ENCODE measurements around the gene RPL31.

Gene RPL31

GRCh38 chr2:100989666-100990065, 12.4 kb upstream of the RPL31 start:
- H3K4me1 ChIP-seq (ENCODE audit: insufficient read depth, insufficient read length), result peaks cover 3% of the 10 kb centered on the region
- TF ChIP-seq SUZ12 (IDR thresholded peaks at IDR 0.05; ENCODE audit: extremely low read depth, insufficient read depth, insufficient read length), result no peak
- no peak for TF ChIP-seq ZNF274 (IDR thresholded peaks at IDR 0.05; ENCODE audit: low read depth, low read length)
- no peak overlapping the region for H3K4me3 ChIP-seq (ENCODE audit: insufficient read length, low read depth)
- no peak for DNase-seq (ENCODE audit: low read depth, low spot score)
- H3K9ac ChIP-seq (ENCODE audit: insufficient read length, low read depth), result no peak overlapping the region
- H3K27me3 ChIP-seq (ENCODE audit: insufficient read depth, insufficient read length), result no peaks in the 10 kb centered on the region
- H3K36me3 ChIP-seq (ENCODE audit: insufficient read depth, insufficient read length, low read length), result no peaks in the 10 kb centered on the region
- H3K9me3 ChIP-seq (ENCODE audit: insufficient read depth, low read length), result no peaks in the 10 kb centered on the region

- H3K4me1 ChIP-seq (ENCODE audit: insufficient read depth, insufficient read length), result peaks cover 3% of the 10 kb centered on the region
- H3K27me3 ChIP-seq (ENCODE audit: insufficient read depth, insufficient read length), result no peaks in the 10 kb centered on the region
- no peaks in the 10 kb centered on the region for H3K9me3 ChIP-seq (ENCODE audit: insufficient read depth, low read length)
These were observed 11.9 kb upstream of the RPL31 start for GRCh38 chr2:100990166-100990565.

DNA sequence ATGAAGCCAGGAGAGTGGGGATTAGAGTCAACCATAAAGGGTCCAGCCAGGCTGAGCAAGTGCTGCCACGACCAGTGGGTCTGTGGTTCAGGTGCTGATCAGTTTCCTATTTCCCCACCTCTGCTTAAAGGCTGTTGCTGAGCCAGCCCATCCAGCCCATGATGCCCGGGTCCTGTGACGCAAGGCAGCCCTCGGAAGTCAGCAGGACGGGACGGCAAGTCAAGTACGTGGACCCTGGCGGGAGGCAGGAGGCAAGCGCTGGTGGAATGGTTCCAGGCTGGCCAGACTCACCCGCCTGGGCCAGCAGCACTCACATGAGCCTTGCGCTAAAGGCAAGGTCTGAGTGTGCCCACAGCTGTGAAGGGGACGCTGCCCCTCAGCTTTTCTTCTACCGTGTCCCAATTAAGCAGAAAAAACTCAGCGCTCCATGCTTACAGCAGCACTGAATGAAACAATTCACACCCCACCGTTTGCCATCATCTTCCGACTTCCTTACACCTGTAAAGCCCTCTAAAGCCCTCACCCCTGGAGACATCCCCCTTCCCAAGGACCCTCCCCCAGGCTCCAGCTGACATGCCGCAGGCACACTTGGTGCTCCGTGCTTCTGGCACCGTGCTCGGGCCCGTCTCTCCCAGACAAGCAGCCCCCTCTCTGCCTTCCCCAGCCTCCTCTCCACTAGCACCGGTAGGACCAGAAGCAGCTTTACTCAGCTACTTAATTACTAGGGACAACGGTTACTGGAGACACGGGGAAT, 11.3 kb upstream of the RPL31 start:
- Histone ChIP-seq H3K9ac (ENCODE audit: insufficient read length, low read depth) (no peak overlapping the region), H3K36me3 (ENCODE audit: insufficient read depth, insufficient read length, low read length) (no peaks in the 10 kb centered on the region), H3K4me3 (ENCODE audit: insufficient read length, low read depth) (no peak overlapping the region), H3K9me3 (ENCODE audit: insufficient read depth, low read length) (no peaks in the 10 kb centered on the region), H3K27me3 (ENCODE audit: insufficient read depth, insufficient read length) (no peaks in the 10 kb centered on the region), H3K4me1 (ENCODE audit: insufficient read depth, insufficient read length) (peaks cover 3% of the 10 kb centered on the region)
- DNase-seq (ENCODE audit: low read depth, low spot score), result no peak
- no peak for TF ChIP-seq SUZ12 (IDR thresholded peaks at IDR 0.05; ENCODE audit: extremely low read depth, insufficient read depth, insufficient read length)
- TF ChIP-seq YY1 (IDR thresholded peaks at IDR 0.05; ENCODE audit: insufficient read depth, insufficient read length), result no peak
- no peak for TF ChIP-seq ZNF274 (IDR thresholded peaks at IDR 0.05; ENCODE audit: low read depth, low read length)

More at GRCh38 chr2:100990166-100990565, 11.9 kb upstream of the RPL31 start:
- Histone ChIP-seq H3K9ac (ENCODE audit: insufficient read length, low read depth) (no peak overlapping the region), H3K36me3 (ENCODE audit: insufficient read depth, insufficient read length, low read length) (no peaks in the 10 kb centered on the region), H3K4me3 (ENCODE audit: insufficient read length, low read depth) (no peak overlapping the region)
- TF ChIP-seq YY1 (IDR thresholded peaks at IDR 0.05; ENCODE audit: insufficient read depth, insufficient read length), result no peak
- TF ChIP-seq ZNF274 (IDR thresholded peaks at IDR 0.05; ENCODE audit: low read depth, low read length), result no peak
- no peak for TF ChIP-seq SUZ12 (IDR thresholded peaks at IDR 0.05; ENCODE audit: extremely low read depth, insufficient read depth, insufficient read length)
- no peak for DNase-seq (ENCODE audit: low read depth, low spot score)

DNA sequence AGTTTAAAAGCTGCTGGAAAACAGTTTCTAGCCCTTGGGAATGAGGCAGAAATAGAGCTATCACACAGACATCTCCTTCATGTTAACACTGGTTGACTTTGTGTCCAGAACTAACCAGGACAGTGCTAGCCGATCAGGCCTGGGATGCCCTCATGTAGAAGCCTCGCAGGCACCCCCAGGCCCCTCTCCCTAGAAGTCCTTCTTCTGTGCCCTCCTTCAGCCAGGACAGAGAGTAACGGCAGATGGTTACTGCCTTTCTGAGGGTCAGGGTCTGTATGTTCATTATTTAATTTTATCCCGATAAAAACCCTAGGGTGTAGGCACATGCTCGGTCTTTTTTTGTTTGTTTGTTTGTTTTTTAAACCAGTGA, 10.7 kb upstream of the RPL31 start:
- Histone ChIP-seq H3K9ac (ENCODE audit: insufficient read length, low read depth) (no peak overlapping the region), H3K27me3 (ENCODE audit: insufficient read depth, insufficient read length) (no peaks in the 10 kb centered on the region), H3K4me1 (ENCODE audit: insufficient read depth, insufficient read length) (peaks cover 3% of the 10 kb centered on the region), H3K4me3 (ENCODE audit: insufficient read length, low read depth) (no peak overlapping the region), H3K36me3 (ENCODE audit: insufficient read depth, insufficient read length, low read length) (no peaks in the 10 kb centered on the region), H3K9me3 (ENCODE audit: insufficient read depth, low read length) (no peaks in the 10 kb centered on the region)
- DNase-seq (ENCODE audit: low read depth, low spot score), result no peak
- TF ChIP-seq ZNF274 (IDR thresholded peaks at IDR 0.05; ENCODE audit: low read depth, low read length), result no peak
- no peak for TF ChIP-seq YY1 (IDR thresholded peaks at IDR 0.05; ENCODE audit: insufficient read depth, insufficient read length)
- no peak for TF ChIP-seq SUZ12 (IDR thresholded peaks at IDR 0.05; ENCODE audit: extremely low read depth, insufficient read depth, insufficient read length)

DNA sequence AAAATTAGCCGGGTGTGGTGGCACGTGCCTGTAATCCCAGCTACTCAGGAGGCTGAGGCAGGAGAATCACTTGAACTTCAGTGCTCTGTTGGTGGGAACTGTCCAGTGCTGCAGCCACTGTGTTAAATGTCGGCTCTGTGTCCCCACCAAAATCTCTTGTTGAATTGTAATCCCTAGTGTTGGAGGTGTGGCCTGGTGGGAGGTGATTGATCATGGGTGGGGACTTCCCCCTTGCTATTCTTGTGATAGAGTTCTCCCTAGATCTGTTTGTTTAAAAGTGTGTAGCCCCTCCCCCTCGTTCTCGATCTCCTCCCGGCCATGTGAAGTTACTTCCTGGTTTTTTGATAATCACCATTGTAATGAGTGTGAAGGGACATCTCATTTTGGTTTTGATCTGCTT, 9.8 kb upstream of the RPL31 start:
- Histone ChIP-seq H3K9me3 (ENCODE audit: insufficient read depth, low read length) (no peaks in the 10 kb centered on the region), H3K4me1 (ENCODE audit: insufficient read depth, insufficient read length) (peaks cover 3% of the 10 kb centered on the region), H3K9ac (ENCODE audit: insufficient read length, low read depth) (no peak overlapping the region), H3K36me3 (ENCODE audit: insufficient read depth, insufficient read length, low read length) (no peaks in the 10 kb centered on the region), H3K27me3 (ENCODE audit: insufficient read depth, insufficient read length) (no peaks in the 10 kb centered on the region), H3K4me3 (ENCODE audit: insufficient read length, low read depth) (no peak overlapping the region)
- no peak for DNase-seq (ENCODE audit: low read depth, low spot score)
- TF ChIP-seq YY1 (IDR thresholded peaks at IDR 0.05; ENCODE audit: insufficient read depth, insufficient read length), result no peak
- TF ChIP-seq ZNF274 (IDR thresholded peaks at IDR 0.05; ENCODE audit: low read depth, low read length), result no peak
- no peak for TF ChIP-seq SUZ12 (IDR thresholded peaks at IDR 0.05; ENCODE audit: extremely low read depth, insufficient read depth, insufficient read length)

DNA sequence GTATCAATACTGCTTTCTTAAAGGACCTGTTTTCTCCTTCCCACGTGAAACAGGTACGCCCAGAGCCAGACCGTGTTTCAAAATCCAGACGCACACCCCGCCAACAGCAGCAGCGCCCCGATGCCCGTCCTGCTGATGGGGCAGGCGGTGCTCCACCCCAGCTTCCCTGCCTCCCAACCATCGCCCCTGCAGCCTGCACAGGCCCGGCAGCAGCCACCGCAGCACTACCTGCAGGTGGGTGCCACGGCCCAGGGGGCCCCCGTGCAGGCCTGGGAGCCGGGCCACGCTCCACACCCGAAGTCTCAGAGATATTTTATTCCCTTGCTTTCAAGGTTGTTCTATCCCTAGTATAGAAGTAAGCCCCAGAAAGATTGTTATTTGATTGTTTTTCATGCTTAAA, 8.8 kb upstream of the RPL31 start:
- H3K36me3 ChIP-seq (ENCODE audit: insufficient read depth, insufficient read length, low read length), result no peaks in the 10 kb centered on the region
- TF ChIP-seq YY1 (IDR thresholded peaks at IDR 0.05; ENCODE audit: insufficient read depth, insufficient read length) (no peak), SUZ12 (IDR thresholded peaks at IDR 0.05; ENCODE audit: extremely low read depth, insufficient read depth, insufficient read length) (no peak), ZNF274 (IDR thresholded peaks at IDR 0.05; ENCODE audit: low read depth, low read length) (no peak)
- no peak overlapping the region for H3K9ac ChIP-seq (ENCODE audit: insufficient read length, low read depth)
- H3K9me3 ChIP-seq (ENCODE audit: insufficient read depth, low read length), result no peaks in the 10 kb centered on the region
- no peaks in the 10 kb centered on the region for H3K4me1 ChIP-seq (ENCODE audit: insufficient read depth, insufficient read length)
- H3K27me3 ChIP-seq (ENCODE audit: insufficient read depth, insufficient read length), result no peaks in the 10 kb centered on the region
- DNase-seq (ENCODE audit: low read depth, low spot score), result no peak
- H3K4me3 ChIP-seq (ENCODE audit: insufficient read length, low read depth), result no peak overlapping the region

DNA sequence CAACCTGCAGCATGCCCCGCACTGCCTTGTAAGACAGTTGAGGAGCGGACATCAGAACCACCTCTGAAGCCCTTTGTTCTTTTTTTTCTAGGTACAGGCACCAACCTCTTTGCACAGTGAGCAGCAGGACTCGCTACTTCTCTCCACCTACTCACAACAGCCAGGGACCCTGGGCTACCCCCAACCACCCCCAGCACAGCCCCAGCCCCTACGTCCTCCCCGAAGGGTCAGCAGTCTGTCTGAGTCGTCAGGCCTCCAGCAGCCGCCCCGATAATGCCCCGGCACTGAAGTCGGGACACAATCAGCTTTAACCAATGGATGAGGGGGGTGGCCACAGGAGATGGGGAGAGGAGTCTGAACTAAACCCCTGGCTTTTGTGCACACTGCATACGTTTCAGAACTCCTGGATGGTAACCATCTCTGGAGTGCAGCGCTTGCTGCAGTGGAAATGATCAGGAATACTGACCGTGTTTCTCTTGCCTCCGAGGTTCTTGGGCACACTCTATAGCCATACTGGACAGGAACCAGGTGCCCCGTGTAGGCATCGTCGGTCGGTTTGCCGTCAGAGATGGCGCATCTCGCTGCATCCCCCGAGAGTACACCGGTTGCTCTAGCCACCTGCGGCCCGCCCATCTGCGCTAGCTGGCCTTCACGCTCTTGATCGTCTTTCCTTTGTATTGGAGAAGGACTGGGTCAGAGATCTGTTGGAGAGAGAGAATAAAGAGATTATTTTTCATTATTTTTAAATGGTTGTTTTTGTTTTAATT, 6.6 kb upstream of the RPL31 start:
- TF ChIP-seq ZNF274 (IDR thresholded peaks at IDR 0.05; ENCODE audit: low read depth, low read length) (no peak), YY1 (IDR thresholded peaks at IDR 0.05; ENCODE audit: insufficient read depth, insufficient read length) (no peak), SUZ12 (IDR thresholded peaks at IDR 0.05; ENCODE audit: extremely low read depth, insufficient read depth, insufficient read length) (no peak)

More for the DNA sequence above, 6.6 kb upstream of the RPL31 start:
- Histone ChIP-seq H3K36me3 (ENCODE audit: insufficient read depth, insufficient read length, low read length) (no peaks in the 10 kb centered on the region), H3K4me3 (ENCODE audit: insufficient read length, low read depth) (no peak overlapping the region), H3K4me1 (ENCODE audit: insufficient read depth, insufficient read length) (no peaks in the 10 kb centered on the region), H3K9me3 (ENCODE audit: insufficient read depth, low read length) (no peaks in the 10 kb centered on the region), H3K9ac (ENCODE audit: insufficient read length, low read depth) (no peak overlapping the region), H3K27me3 (ENCODE audit: insufficient read depth, insufficient read length) (no peaks in the 10 kb centered on the region)
- DNase-seq (ENCODE audit: low read depth, low spot score), result no peak

Measured in NT2/D1 (cell line).